Fibroblast of the aortic adventitia (primary cell): Measurements from ENCODE around the gene ENPEP. TPM values are rescaled to one million over a fixed set of nuclear protein-coding genes. Genes with fewer than 3 reads are reported as not detected.
A peak's percentile ranks its signal among the peaks of the same experiment; 100 is the strongest.

Experiments used
- DNase-seq: peaks from one replicate; pipeline ENCODE4 v3.0.0-alpha.2; 2010; ENCODE audit warnings: low read depth
- H3K4me3 ChIP-seq: 2 replicates; pipeline ENCODE4 v1.5.1; 2011; ENCODE audit warnings: low read depth, mild to moderate bottlenecking, control low read depth, low read length, moderate library complexity
- CTCF ChIP-seq: IDR thresholded peaks from 2 replicates; pipeline ENCODE4 v1.5.1; 2011; ENCODE audit warnings: mild to moderate bottlenecking, low read length, control low read depth, inconsistent platforms; ENCODE audit not compliant: insufficient read depth
- total RNA-seq: library from RNA; depleted of rRNA; stranded (reverse); fragments of >200 nt; gene quantifications from 2 replicates; pipeline ENCODE4 v1.2.3, GENCODE V29; 2012; ENCODE audit warnings: low replicate concordance

ENPEP gene
- total RNA-seq, 1 donor: 0.54 TPM

GRCh38 chr4:110477836-110478235 lies 1.9 kb downstream of the ENPEP start:
- TF ChIP-seq CTCF: no peak
- H3K4me3 ChIP-seq: no peak overlapping the region

GRCh38 chr4:110480031-110480549 lies 4.1 kb downstream of the ENPEP start:
- peak; percentile 99 for DNase-seq
- peak; percentile 75 for TF ChIP-seq CTCF
- no peak overlapping the region for H3K4me3 ChIP-seq

More at GRCh38 chr4:110477836-110478235, 1.9 kb downstream of the ENPEP start:
- DNase-seq: no peak

- peak; percentile 62 for DNase-seq
- H3K4me3 ChIP-seq: no peak overlapping the region
- TF ChIP-seq CTCF: no peak
Measured at GRCh38 chr4:110480746-110481271, 4.9 kb downstream of the ENPEP start.

GRCh38 chr4:110483516-110483915 lies 7.6 kb downstream of the ENPEP start:
- TF ChIP-seq CTCF: no peak
- H3K4me3 ChIP-seq: no peak overlapping the region
- DNase-seq: no peak

- H3K4me3 ChIP-seq: no peak overlapping the region
- no peak for DNase-seq
- TF ChIP-seq CTCF: no peak
Measured at GRCh38 chr4:110484029-110484428, 8.1 kb downstream of the ENPEP start.

- no peak overlapping the region for H3K4me3 ChIP-seq
- peak; percentile 92 for DNase-seq
- TF ChIP-seq CTCF: no peak
Measured at GRCh38 chr4:110484767-110485166, 8.8 kb downstream of the ENPEP start.

- no peak overlapping the region for H3K4me3 ChIP-seq
- DNase-seq: no peak
- no peak for TF ChIP-seq CTCF
Measured at GRCh38 chr4:110485452-110485851, 9.5 kb downstream of the ENPEP start.
